Endothelial cell of umbilical vein (primary cell): ENCODE data around the gene STX16. TPM values are rescaled to one million over a fixed set of nuclear protein-coding genes. Genes with fewer than 3 reads are reported as not detected.

Experiments
- BruUV-seq: library from RNA; stranded (reverse); fragments of 400-500 nt; replicated peaks from 2 replicates; lab custom pipeline; 2021; lab: Mats Ljungman, UMichigan
- CTCF ChIA-PET: fragments of 300-600, 350-600 bp; sonication (Branson Sonifier 250); formaldehyde crosslinking; loops from one replicate; lab custom pipeline; 2021; ENCODE audit warnings: antibody characterized with exemption, inconsistent platforms; lab: Charles Lee
- POLR2A ChIA-PET: fragments of 300-600, 350-600 bp; sonication (Branson Sonifier 250); formaldehyde crosslinking; loops from one replicate; lab custom pipeline; 2021; ENCODE audit warnings: antibody characterized with exemption, inconsistent platforms; lab: Charles Lee
- DNase-seq: peaks from one replicate; pipeline ENCODE4 v3.0.0-alpha.2; 2011; ENCODE audit warnings: low read depth, low spot score
- FAIRE-seq: peaks from 2 replicates; lab custom pipeline; 2011; peaks lifted over from hg19 to GRCh38; lab: Jason Lieb, UNC
- H2AFZ ChIP-seq: 2 replicates; pipeline ENCODE4 v1.6.0; 2012; ENCODE audit warnings: low read depth, low read length, control low read depth, inconsistent platforms
- H3K27ac ChIP-seq: 2 replicates; pipeline ENCODE4 v1.5.1; 2011; ENCODE audit warnings: low read depth, mild to moderate bottlenecking, control low read depth, low read length, moderate library complexity; ENCODE audit not compliant: insufficient read depth
- H3K27me3 ChIP-seq, 2 experiments: 2 replicates each; pipeline versions ENCODE4 v1.6.0 to v1.6.1; 2011; ENCODE audit warnings: low read length in 2 of 2, mixed read lengths in 1 of 2; ENCODE audit not compliant: control insufficient read depth in 2 of 2, insufficient read depth in 2 of 2
- H3K36me3 ChIP-seq, 2 experiments: 2 replicates in 1 of 2; 3 replicates in 1 of 2; pipeline ENCODE4 v1.5.1; 2011; ENCODE audit warnings: low read length in 2 of 2, mild to moderate bottlenecking in 1 of 2, moderate library complexity in 1 of 2; ENCODE audit not compliant: control insufficient read depth in 2 of 2, insufficient read depth in 2 of 2; ENCODE audit errors: extremely low read depth in 1 of 2
- H3K4me1 ChIP-seq: 3 replicates; pipeline ENCODE4 v1.5.1; 2011; ENCODE audit warnings: mild to moderate bottlenecking, low read length; ENCODE audit not compliant: control insufficient read depth, insufficient read depth; ENCODE audit errors: extremely low read depth
- H3K4me2 ChIP-seq: 2 replicates; pipeline ENCODE4 v1.6.1; 2011; ENCODE audit warnings: low read length, control low read depth, mixed read lengths; ENCODE audit not compliant: insufficient read depth
- H3K4me3 ChIP-seq, 3 experiments: fragments of 200-600 bp in 1 of 3; sonication (generic), shearing (Covaris generic) in 1 of 3; replicated peaks in 1 of 3; 2 replicates each; pipeline ENCODE4 v1.5.1; 2011 to 2016; ENCODE audit warnings: control low read depth in 3 of 3, low read length in 3 of 3, mild to moderate bottlenecking in 2 of 3, inconsistent platforms in 1 of 3, low read depth in 1 of 3, moderate library complexity in 1 of 3; ENCODE audit not compliant: insufficient read depth in 1 of 3
- H3K79me2 ChIP-seq: 2 replicates; pipeline ENCODE4 v1.6.0; 2012; ENCODE audit warnings: low read length, inconsistent platforms; ENCODE audit not compliant: control insufficient read depth, insufficient read depth
- H3K9ac ChIP-seq: replicated peaks from 2 replicates; pipeline ENCODE3; 2011; ENCODE audit warnings: low read length, control low read depth; ENCODE audit not compliant: insufficient read depth; ENCODE audit errors: extremely low read depth
- H3K9me1 ChIP-seq: replicated peaks from 3 replicates; pipeline ENCODE4 v1.6.0; 2011; ENCODE audit warnings: mild to moderate bottlenecking, low read length; ENCODE audit not compliant: control insufficient read depth, insufficient read depth; ENCODE audit errors: extremely low read depth
- H3K9me3 ChIP-seq: replicated peaks from 2 replicates; pipeline ENCODE4 v1.5.1; 2012; ENCODE audit warnings: low read length, inconsistent platforms; ENCODE audit not compliant: control insufficient read depth, insufficient read depth
- H4K20me1 ChIP-seq: replicated peaks from 2 replicates; pipeline ENCODE3; 2011; ENCODE audit warnings: mild to moderate bottlenecking, low read length; ENCODE audit not compliant: control insufficient read depth, insufficient read depth; ENCODE audit errors: extremely low read depth
- CTCF ChIP-seq, 2 donors: IDR thresholded peaks; 1 replicate in 1 of 2; 2 replicates in 1 of 2; pipeline ENCODE4 v1.5.1; 2011; ENCODE audit warnings: low read length in 2 of 2, mild to moderate bottlenecking in 2 of 2, moderate library complexity in 2 of 2, control low read depth in 1 of 2, inconsistent platforms in 1 of 2, low read depth in 1 of 2; ENCODE audit not compliant: insufficient read depth in 1 of 2; ENCODE audit errors: extremely low read depth in 1 of 2
- EZH2 ChIP-seq: IDR thresholded peaks from 2 replicates; pipeline ENCODE4 v1.6.1; 2012; ENCODE audit warnings: borderline replicate concordance, low read depth, mild to moderate bottlenecking, moderate library complexity, low read length, inconsistent platforms; ENCODE audit not compliant: severe bottlenecking
- FOS ChIP-seq: IDR thresholded peaks from 2 replicates; pipeline ENCODE4 v1.6.1; 2011; ENCODE audit warnings: mild to moderate bottlenecking, low read length, moderate library complexity, borderline replicate concordance; ENCODE audit not compliant: insufficient read depth
- GATA2 ChIP-seq: IDR thresholded peaks from 2 replicates; pipeline ENCODE4 v1.7.0; 2011; ENCODE audit warnings: low read depth, mild to moderate bottlenecking, moderate library complexity, mixed read lengths, low read length; ENCODE audit not compliant: insufficient read length, insufficient read depth
- JUN ChIP-seq: IDR thresholded peaks from 2 replicates; pipeline ENCODE4 v1.6.1; 2011; ENCODE audit warnings: borderline replicate concordance, low read depth; ENCODE audit not compliant: insufficient read length, insufficient read depth
- MAX ChIP-seq: IDR thresholded peaks from 2 replicates; pipeline ENCODE4 v1.6.1; 2011; ENCODE audit not compliant: insufficient read depth, insufficient read length
- MYC ChIP-seq: IDR thresholded peaks from one replicate; pipeline ENCODE4 v1.6.1; 2011; ENCODE audit warnings: mild to moderate bottlenecking, low read depth, low read length
- POLR2A ChIP-seq: IDR thresholded peaks from 2 replicates; pipeline ENCODE4 v1.6.1; 2012; ENCODE audit warnings: low read depth, mild to moderate bottlenecking, control low read depth, low read length
- POLR2AphosphoS5 ChIP-seq: IDR thresholded peaks from 2 replicates; pipeline ENCODE4 v1.6.1; 2012; ENCODE audit warnings: low read depth, mild to moderate bottlenecking, control low read depth, low read length, moderate library complexity; ENCODE audit not compliant: insufficient read depth
- dilution Hi-C: fragments of 300-500 bp; cut with MboI; formaldehyde crosslinking; loops from one replicate; pipeline ENCODE4 v1.15.0; 2019; ENCODE audit warnings: low sequenced_read_pairs; ENCODE audit not compliant: extremely low pct_ligation_motif_present
- intact Hi-C: fragments of 100-400 bp; cut with micrococcal nuclease; formaldehyde crosslinking; loops from one replicate; pipeline ENCODE4 v1.10.0; 2022
- polyA plus RNA-seq, 4 experiments: library from polyadenylated mRNA; depleted of rRNA in 3 of 4; stranded (reverse) in 3 of 4; unstranded in 1 of 4; fragments of >200 nt; gene quantifications; 2 replicates each; pipeline versions ENCODE4 v1.2.1 to v1.2.3, GENCODE V29; 2011 to 2012; ENCODE audit warnings: missing spikeins in 1 of 4
- total RNA-seq: library from RNA; stranded (reverse); gene quantifications from 2 replicates; pipeline ENCODE4 v1.2.3, GENCODE V29; 2021

Gene STX16
- total and polyA plus RNA-seq, 2 donors (not counting 3 experiments of a cell fraction or from before 2014, with no cell fraction given), result 43.1 to 63.5 TPM

DNA sequence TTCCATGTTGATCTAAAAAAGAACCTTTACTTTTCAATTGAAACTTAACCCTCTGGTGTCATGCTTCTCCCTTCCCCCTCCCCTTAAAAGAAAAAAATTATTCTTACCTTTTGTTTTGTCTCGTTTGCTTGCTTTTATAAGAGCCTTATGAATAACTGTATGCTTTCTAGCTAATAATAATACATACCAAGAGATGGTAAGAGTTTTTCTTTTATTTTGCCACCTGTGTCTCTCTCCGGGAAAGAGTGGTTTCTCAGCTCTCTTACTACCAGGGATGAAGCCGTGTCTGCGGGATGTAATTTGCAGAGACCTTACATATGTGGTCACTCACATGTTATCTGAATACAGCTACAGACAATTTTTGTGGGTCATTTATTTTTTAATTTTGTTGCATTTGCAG lies 7.7 kb downstream of the STX16 start:
- Histone ChIP-seq H3K9me3 (no peaks in the 10 kb centered on the region), H3K27me3 (no peaks in the 10 kb centered on the region), H3K79me2 (peaks cover 92% of the 10 kb centered on the region), H3K4me3 (no peak overlapping the region), H3K27ac (no peak overlapping the region), H3K36me3 (peaks cover 2 to 6% of the 10 kb centered on the region in 2 experiments), H2AFZ (no peak overlapping the region), H4K20me1 (peaks cover 3% of the 10 kb centered on the region), H3K9ac (no peak overlapping the region), H3K4me2 (no peak overlapping the region), H3K9me1 (no peaks in the 10 kb centered on the region), H3K4me1 (peaks cover 58% of the 10 kb centered on the region)
- dilution Hi-C loops, result loop anchor here (25.0 kb wide), 1 partner anchor 421 kb away; the partner anchor contains the start of gene ANKRD60
- intact Hi-C loops, result loop anchor here (10.0 kb wide), 2 partner anchors 196 to 356 kb away; partner anchors contain the start of genes GNAS, GNAS-AS1 and TUBB1
- CTCF ChIA-PET, result interaction anchor here (0.9 to 3.6 kb wide), 11 partner anchors 8 to 178 kb away, joined by 3 to 35 read pairs (median 5); partner anchors contain the start of gene STX16
- POLR2A ChIA-PET, result no interaction called here
- TF ChIP-seq CTCF (IDR thresholded peaks at IDR 0.05; ENCODE audit: extremely low read depth in 1 of 2, insufficient read depth in 1 of 2, low read depth in 1 of 2, low read length in 2 of 2) (no peak), FOS (no peak), JUN (no peak), MYC (no peak), POLR2A (no peak), POLR2AphosphoS5 (no peak), EZH2 (no peak), MAX (no peak), GATA2 (no peak)
- no TSS peak for BruUV-seq
- FAIRE-seq (no peak), DNase-seq (no peak)
